Panc1 (cell line): ENCODE data around the gene NCAPG2. TPM values are rescaled to one million over a fixed set of nuclear protein-coding genes. Genes with fewer than 3 reads are reported as not detected.

ENCODE experiments used
- ATAC-seq: fragments of 200-7000 bp; cut with Tn5 transposase; 2 replicates; pipeline ENCODE4 v1.9.1; 2020; ENCODE audit warnings: mild to moderate bottlenecking, moderate library complexity
- BruUV-seq: library from RNA; stranded (reverse); fragments of 400-500 nt; replicated peaks from 2 replicates; lab custom pipeline; 2021; lab: Mats Ljungman, UMichigan
- CTCF ChIA-PET: fragments of 300-600 bp; sonication (Branson Sonifier 250); formaldehyde crosslinking; loops from one replicate; lab custom pipeline; 2022; ENCODE audit warnings: antibody characterized with exemption; lab: Charles Lee
- POLR2A ChIA-PET: fragments of 300-600 bp; sonication (Branson Sonifier 250); formaldehyde crosslinking; loops from one replicate; lab custom pipeline; 2022; ENCODE audit warnings: antibody characterized with exemption; lab: Charles Lee
- DNase-seq: peaks from one replicate; pipeline ENCODE4 v3.0.0-alpha.2; 2010; ENCODE audit warnings: low read depth, low spot score
- H3K27ac ChIP-seq: 2 replicates; pipeline ENCODE4 v1.5.1; 2011; ENCODE audit warnings: mild to moderate bottlenecking, low read length, inconsistent platforms
- H3K27me3 ChIP-seq: fragments of 200-500 bp; sonication (Bioruptor generic); 2 replicates; pipeline ENCODE4 v1.6.0; 2014; ENCODE audit warnings: low read length, inconsistent platforms; ENCODE audit not compliant: control insufficient read depth, insufficient read depth
- H3K36me3 ChIP-seq: fragments of 200-500 bp; sonication (Bioruptor generic); 2 replicates; pipeline ENCODE4 v1.5.1; 2014; ENCODE audit warnings: inconsistent platforms, mild to moderate bottlenecking, low read length, moderate library complexity; ENCODE audit not compliant: control insufficient read depth, insufficient read depth
- H3K4me1 ChIP-seq: 2 replicates; pipeline ENCODE4 v1.5.1; 2011; ENCODE audit warnings: inconsistent platforms, mild to moderate bottlenecking, low read length, moderate library complexity; ENCODE audit not compliant: control insufficient read depth, insufficient read depth
- H3K4me3 ChIP-seq, 2 experiments: 2 replicates each; pipeline ENCODE4 v1.5.1; 2011 to 2012; ENCODE audit warnings: low read depth in 2 of 2, low read length in 2 of 2, mild to moderate bottlenecking in 2 of 2, inconsistent platforms in 1 of 2, moderate library complexity in 1 of 2
- H3K9me3 ChIP-seq: fragments of 200-500 bp; sonication (Bioruptor generic); 2 replicates; pipeline ENCODE4 v1.5.1; 2014; ENCODE audit warnings: low read depth, mild to moderate bottlenecking, inconsistent platforms, low read length, moderate library complexity; ENCODE audit not compliant: control insufficient read depth, insufficient read depth
- POLR2AphosphoS5 ChIP-seq: IDR thresholded peaks from 2 replicates; pipeline ENCODE4 v1.6.1; 2012; ENCODE audit warnings: mild to moderate bottlenecking, low read depth, low read length, moderate library complexity
- SIN3A ChIP-seq: IDR thresholded peaks from 2 replicates; pipeline ENCODE4 v1.6.1; 2012; ENCODE audit warnings: low read depth, mild to moderate bottlenecking, low read length, moderate library complexity, borderline replicate concordance; ENCODE audit not compliant: insufficient read depth
- TCF7L2 ChIP-seq: IDR thresholded peaks from 2 replicates; pipeline ENCODE4 v1.6.1; 2011; ENCODE audit warnings: mild to moderate bottlenecking, low read depth, low read length, inconsistent platforms
- in situ Hi-C: cut with HindIII; loops from 2 replicates; pipeline ENCODE4 v1.10.0; 2016; ENCODE audit warnings: low sequenced_read_pairs, low pct_unique_long_range_greater_than_20kb
- intact Hi-C: fragments of 100-400 bp; cut with micrococcal nuclease; formaldehyde crosslinking; loops from one replicate; pipeline ENCODE4 v1.10.0; 2022; ENCODE audit not compliant: unreplicated experiment
- total RNA-seq: library from RNA; stranded (reverse); gene quantifications from one replicate; pipeline ENCODE4 v1.2.1, GENCODE V29; 2021; ENCODE audit not compliant: unreplicated experiment
- TF ChIP-seq, protein P1 (sequence below): fragments of 450-650 bp; IDR thresholded peaks from 2 replicates; pipeline ENCODE4 v1.5.1; 2017; ENCODE audit warnings: mild to moderate bottlenecking
- TF ChIP-seq, protein P2 (sequence below), 2 experiments: IDR thresholded peaks; 2 replicates each; pipeline ENCODE4 v1.6.1; 2011 to 2012; ENCODE audit warnings: low read depth in 2 of 2, control low read depth in 1 of 2, low read length in 1 of 2, mild to moderate bottlenecking in 1 of 2, moderate library complexity in 1 of 2; ENCODE audit not compliant: insufficient read depth in 1 of 2

NCAPG2 gene
- total RNA-seq, 1 experiment from 2014 or later = 81.4 TPM

GRCh38 chr7:158702944-158703343, 1.7 kb downstream of the NCAPG2 start:
- in situ Hi-C loops (no loop called here), intact Hi-C loops (no loop called here)
- DNase-seq (no peak), ATAC-seq (no peak)
- ChIA-PET CTCF (no interaction called here), POLR2A (no interaction called here)
- Histone ChIP-seq H3K27ac (no peak overlapping the region; the same call in 1 of the 2 replicates), H3K4me1 (peaks cover 15% of the 10 kb centered on the region), H3K27me3 (no peaks in the 10 kb centered on the region), H3K4me3 (peak overlapping the region in 1 of 2 experiments; percentile 96; a peak in 2 of 4 replicates), H3K9me3 (no peaks in the 10 kb centered on the region; the same call in 1 of the 2 replicates), H3K36me3 (peaks cover 8% of the 10 kb centered on the region; the same call in 1 of the 2 replicates)
- TSS peak; percentile 72 for BruUV-seq
- TF ChIP-seq POLR2AphosphoS5 (no peak), TCF7L2 (no peak), SIN3A (no peak)
- TF ChIP-seq, protein P1, sequence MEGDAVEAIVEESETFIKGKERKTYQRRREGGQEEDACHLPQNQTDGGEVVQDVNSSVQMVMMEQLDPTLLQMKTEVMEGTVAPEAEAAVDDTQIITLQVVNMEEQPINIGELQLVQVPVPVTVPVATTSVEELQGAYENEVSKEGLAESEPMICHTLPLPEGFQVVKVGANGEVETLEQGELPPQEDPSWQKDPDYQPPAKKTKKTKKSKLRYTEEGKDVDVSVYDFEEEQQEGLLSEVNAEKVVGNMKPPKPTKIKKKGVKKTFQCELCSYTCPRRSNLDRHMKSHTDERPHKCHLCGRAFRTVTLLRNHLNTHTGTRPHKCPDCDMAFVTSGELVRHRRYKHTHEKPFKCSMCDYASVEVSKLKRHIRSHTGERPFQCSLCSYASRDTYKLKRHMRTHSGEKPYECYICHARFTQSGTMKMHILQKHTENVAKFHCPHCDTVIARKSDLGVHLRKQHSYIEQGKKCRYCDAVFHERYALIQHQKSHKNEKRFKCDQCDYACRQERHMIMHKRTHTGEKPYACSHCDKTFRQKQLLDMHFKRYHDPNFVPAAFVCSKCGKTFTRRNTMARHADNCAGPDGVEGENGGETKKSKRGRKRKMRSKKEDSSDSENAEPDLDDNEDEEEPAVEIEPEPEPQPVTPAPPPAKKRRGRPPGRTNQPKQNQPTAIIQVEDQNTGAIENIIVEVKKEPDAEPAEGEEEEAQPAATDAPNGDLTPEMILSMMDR = no peak
- TF ChIP-seq, protein P2, sequence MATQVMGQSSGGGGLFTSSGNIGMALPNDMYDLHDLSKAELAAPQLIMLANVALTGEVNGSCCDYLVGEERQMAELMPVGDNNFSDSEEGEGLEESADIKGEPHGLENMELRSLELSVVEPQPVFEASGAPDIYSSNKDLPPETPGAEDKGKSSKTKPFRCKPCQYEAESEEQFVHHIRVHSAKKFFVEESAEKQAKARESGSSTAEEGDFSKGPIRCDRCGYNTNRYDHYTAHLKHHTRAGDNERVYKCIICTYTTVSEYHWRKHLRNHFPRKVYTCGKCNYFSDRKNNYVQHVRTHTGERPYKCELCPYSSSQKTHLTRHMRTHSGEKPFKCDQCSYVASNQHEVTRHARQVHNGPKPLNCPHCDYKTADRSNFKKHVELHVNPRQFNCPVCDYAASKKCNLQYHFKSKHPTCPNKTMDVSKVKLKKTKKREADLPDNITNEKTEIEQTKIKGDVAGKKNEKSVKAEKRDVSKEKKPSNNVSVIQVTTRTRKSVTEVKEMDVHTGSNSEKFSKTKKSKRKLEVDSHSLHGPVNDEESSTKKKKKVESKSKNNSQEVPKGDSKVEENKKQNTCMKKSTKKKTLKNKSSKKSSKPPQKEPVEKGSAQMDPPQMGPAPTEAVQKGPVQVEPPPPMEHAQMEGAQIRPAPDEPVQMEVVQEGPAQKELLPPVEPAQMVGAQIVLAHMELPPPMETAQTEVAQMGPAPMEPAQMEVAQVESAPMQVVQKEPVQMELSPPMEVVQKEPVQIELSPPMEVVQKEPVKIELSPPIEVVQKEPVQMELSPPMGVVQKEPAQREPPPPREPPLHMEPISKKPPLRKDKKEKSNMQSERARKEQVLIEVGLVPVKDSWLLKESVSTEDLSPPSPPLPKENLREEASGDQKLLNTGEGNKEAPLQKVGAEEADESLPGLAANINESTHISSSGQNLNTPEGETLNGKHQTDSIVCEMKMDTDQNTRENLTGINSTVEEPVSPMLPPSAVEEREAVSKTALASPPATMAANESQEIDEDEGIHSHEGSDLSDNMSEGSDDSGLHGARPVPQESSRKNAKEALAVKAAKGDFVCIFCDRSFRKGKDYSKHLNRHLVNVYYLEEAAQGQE (IDR thresholded peaks at IDR 0.05; ENCODE audit: insufficient read depth in 1 of 2, low read depth in 2 of 2, low read length in 1 of 2) = no peak

DNA sequence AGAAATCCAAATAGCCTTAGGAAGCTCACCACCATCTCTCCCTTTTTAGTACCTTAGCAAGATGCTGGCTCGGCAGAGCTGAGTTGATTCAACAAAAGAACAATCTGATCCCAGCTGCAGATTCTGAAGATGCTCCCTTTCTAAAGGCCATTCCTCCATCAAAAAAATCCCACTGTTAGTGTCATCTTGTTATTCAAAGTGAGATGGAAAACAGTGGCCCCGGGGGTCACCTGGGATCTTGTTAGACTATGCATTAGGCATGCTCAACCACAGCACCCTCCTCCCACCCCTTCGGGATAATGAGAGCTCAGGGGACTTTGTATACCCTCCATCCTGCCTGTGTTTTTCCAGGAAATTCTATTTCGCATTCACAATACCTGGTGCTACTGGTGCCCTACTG, 2.4 kb downstream of the NCAPG2 start:
- intact Hi-C loops = no loop called here
- BruUV-seq = no TSS peak
- TF ChIP-seq, protein P2 (IDR thresholded peaks at IDR 0.05; ENCODE audit: insufficient read depth in 1 of 2, low read depth in 2 of 2, low read length in 1 of 2) = no peak
- TF ChIP-seq POLR2AphosphoS5 = no peak
- no peak for TF ChIP-seq SIN3A
- TF ChIP-seq TCF7L2 = no peak
- TF ChIP-seq, protein P1 = no peak
- DNase-seq (no peak), ATAC-seq (no peak)
- ChIA-PET POLR2A (no interaction called here), CTCF (no interaction called here)
- peaks cover 15% of the 10 kb centered on the region for H3K4me1 ChIP-seq
- in situ Hi-C loops = no loop called here
- H3K27me3 ChIP-seq = no peaks in the 10 kb centered on the region
- no peak overlapping the region for H3K4me3 ChIP-seq
- no peak overlapping the region for H3K27ac ChIP-seq
- peaks cover 8% of the 10 kb centered on the region; the same call in 1 of the 2 replicates for H3K36me3 ChIP-seq
- no peaks in the 10 kb centered on the region for H3K9me3 ChIP-seq
